GM12874 (cell line): ENCODE results near the gene CCM2L.

Experiments
- TF ChIP-seq, protein P1 (sequence below): IDR thresholded peaks from 2 replicates; pipeline ENCODE4 v1.5.1; 2011; ENCODE audit warnings: low read depth, mild to moderate bottlenecking, control low read depth, low read length, moderate library complexity; ENCODE audit not compliant: insufficient read depth

The CCM2L gene

DNA sequence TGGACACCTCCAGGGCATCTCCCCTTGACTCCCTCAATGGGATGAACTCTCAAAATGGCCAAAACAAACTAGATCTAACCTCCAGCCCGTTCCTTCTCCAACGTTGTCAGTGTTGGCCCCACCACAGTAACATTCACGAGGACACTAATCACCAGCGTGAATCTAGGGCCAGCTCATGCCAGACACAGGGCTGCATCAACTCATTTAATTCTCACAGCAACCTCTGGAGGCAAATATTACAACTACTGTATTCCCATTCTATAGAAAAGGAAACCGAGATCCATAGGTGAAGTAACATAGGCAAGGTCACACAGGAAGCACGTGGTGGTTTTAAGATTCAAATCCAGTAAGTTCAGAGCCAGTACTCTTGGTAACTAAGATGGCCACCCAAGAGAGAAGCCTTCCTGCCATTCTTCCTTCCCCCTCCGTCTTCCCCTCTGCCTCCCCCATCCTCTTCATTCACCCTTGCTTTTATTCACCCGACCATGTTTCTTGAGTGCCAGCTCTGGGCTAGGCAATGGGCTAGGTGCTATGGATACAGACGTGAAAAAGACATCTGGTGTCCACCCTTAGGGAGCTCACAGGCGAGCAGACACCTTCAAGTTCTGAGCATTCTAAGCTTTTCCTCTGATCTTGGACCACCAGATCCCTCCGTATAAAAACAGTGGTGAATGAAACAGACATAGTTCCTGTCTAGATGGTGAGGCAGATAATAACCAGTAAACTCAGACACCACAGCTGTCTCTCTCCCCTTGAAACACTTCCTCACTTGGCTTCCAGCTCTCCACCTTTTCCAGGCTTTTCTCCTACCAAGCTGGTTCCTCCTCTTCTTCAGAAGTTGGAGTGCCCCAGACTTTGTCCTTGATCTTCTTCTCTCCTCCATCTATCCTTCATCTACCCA, 9.6 kb downstream of the CCM2L start:
- TF ChIP-seq, protein P1, sequence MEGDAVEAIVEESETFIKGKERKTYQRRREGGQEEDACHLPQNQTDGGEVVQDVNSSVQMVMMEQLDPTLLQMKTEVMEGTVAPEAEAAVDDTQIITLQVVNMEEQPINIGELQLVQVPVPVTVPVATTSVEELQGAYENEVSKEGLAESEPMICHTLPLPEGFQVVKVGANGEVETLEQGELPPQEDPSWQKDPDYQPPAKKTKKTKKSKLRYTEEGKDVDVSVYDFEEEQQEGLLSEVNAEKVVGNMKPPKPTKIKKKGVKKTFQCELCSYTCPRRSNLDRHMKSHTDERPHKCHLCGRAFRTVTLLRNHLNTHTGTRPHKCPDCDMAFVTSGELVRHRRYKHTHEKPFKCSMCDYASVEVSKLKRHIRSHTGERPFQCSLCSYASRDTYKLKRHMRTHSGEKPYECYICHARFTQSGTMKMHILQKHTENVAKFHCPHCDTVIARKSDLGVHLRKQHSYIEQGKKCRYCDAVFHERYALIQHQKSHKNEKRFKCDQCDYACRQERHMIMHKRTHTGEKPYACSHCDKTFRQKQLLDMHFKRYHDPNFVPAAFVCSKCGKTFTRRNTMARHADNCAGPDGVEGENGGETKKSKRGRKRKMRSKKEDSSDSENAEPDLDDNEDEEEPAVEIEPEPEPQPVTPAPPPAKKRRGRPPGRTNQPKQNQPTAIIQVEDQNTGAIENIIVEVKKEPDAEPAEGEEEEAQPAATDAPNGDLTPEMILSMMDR: no peak

GRCh38 chr20:32021091-32021490, 10.9 kb downstream of the CCM2L start:
- TF ChIP-seq, protein P1: no peak

DNA sequence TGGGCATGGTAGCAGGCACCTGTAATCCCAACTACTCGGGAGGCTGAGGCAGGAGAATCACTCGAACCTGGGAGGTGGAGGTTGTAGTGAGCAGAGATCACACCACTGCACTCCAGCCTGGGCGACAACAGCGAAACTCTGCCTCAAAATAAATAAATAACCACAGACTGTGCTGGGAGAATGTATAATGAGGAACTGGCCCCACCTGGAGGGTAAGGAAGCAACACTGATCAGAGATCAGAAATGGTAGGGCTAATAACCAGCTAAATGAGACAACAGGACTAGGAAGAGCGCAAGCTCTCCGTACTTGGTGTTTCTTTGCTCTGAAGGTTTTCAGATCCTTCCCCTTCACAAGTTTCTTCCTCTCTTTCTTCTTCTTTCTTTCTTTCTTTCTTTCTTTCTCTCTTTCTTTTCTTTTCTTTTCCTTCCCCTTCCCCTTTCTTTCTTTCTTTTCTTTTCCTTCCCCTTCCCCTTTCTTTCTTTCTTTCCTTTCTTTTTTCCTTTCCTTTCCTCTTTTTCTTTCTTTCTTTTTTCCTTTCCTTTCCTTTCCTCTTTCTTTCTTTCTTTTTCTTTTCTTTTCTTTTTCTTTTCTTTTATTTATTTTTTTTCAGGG, 14.6 kb downstream of the CCM2L start:
- TF ChIP-seq, protein P1: no peak

DNA sequence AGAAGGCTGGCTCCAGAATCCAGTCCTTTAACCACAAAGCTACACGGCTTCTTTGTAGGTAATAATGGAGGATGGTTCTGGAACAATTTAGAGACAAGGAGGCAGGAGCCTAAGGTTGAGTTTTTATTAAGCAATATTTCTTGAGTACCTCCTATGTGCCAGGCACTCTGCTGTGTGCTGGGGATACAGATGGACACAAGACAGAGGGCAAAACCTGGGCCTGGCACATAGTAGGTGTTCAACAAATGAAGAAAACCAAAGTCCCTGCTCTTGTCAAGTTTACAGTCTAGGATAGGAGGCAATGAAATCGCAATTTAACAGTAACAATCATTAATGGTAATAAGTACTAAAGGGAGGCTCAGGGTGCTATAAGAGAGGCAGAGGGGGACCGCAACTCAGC, 17.4 kb downstream of the CCM2L start:
- TF ChIP-seq, protein P1: no peak

GRCh38 chr20:32028647-32029372, 18.6 kb downstream of the CCM2L start:
- TF ChIP-seq, protein P1: no peak

DNA sequence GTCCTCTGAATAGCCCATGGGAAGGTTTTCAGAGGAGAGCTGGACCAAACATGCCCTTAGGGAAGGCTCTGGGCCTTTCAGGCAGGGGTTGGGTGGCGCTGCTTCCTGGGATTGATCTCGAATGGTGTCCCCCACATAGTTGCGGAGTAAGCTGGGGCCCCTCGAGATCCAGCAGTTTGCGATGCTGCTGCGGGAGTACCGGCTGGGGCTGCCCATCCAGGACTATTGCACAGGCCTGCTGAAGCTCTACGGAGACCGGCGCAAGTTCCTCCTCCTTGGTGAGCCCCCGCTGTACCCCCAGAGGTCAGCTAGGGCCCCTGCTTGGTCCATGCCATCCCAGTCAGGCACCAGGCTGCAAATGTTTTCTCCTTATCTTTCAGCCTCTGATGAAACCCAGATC, 19.3 kb downstream of the CCM2L start:
- TF ChIP-seq, protein P1: no peak
